Psoas muscle (tissue), 8 donors: Measurements from ENCODE around the gene COLQ. TPM values are rescaled to one million over a fixed set of nuclear protein-coding genes. Genes with fewer than 3 reads are reported as not detected.
"Not testable (repeated sequence)": the region's sequence is repeated elsewhere in the genome, so short reads cannot be mapped to it uniquely, and the experiment has no call there.

Experiments
- ATAC-seq, 4 donors: fragments of 200-7000 bp; cut with Tn5 transposase; one replicate each; pipeline ENCODE4 v1.9.1; 2020; ENCODE audit warnings: moderate library complexity in 3 of 4, mild to moderate bottlenecking in 2 of 4
- DNase-seq, 2 donors: peaks; one replicate each; pipeline ENCODE4 v3.0.0-alpha.2; 2020
- H3K27ac ChIP-seq: fragments of 200-600 bp; one replicate; pipeline ENCODE4 v1.8.0; 2022
- H3K27me3 ChIP-seq, 3 donors: fragments of 200-600 bp in 1 of 3; one replicate each; pipeline versions ENCODE4 v1.6.1 to v1.8.0; 2013 to 2022; ENCODE audit warnings: low read length in 2 of 3, mild to moderate bottlenecking in 2 of 3, moderate library complexity in 1 of 3; ENCODE audit not compliant: insufficient read depth in 3 of 3
- H3K36me3 ChIP-seq, 2 donors: fragments of 200-600 bp in 1 of 2; one replicate each; pipeline versions ENCODE4 v1.6.1 to v1.8.0; 2013 to 2022; ENCODE audit warnings: low read depth in 1 of 2, mild to moderate bottlenecking in 1 of 2, moderate library complexity in 1 of 2; ENCODE audit not compliant: insufficient read depth in 1 of 2
- H3K4me1 ChIP-seq: fragments of 200-600 bp; one replicate; pipeline ENCODE4 v1.8.0; 2022
- H3K4me3 ChIP-seq: fragments of 200-600 bp; one replicate; pipeline ENCODE4 v1.8.0; 2022; ENCODE audit warnings: mild to moderate bottlenecking
- H3K9me3 ChIP-seq: fragments of 200-600 bp; one replicate; pipeline ENCODE4 v1.8.0; 2022
- WGBS, 3 donors: extraction: QIAGEN DNeasy Blood & Tissue Kit; methylation state at CpG; one replicate each; pipeline versions ENCODE4 v1.1.6 to v1.1.7; 2013; 5-methylcytosine and 5-hydroxymethylcytosine counted together
- intact Hi-C, 2 donors: fragments of 100-400 bp; cut with DNase I; formaldehyde crosslinking; loops; one replicate each; pipeline versions ENCODE4 v1.11.0 to v1.14.2; 2022
- polyA plus RNA-seq, 3 donors: library from polyadenylated mRNA; stranded (reverse); fragments of 200-250 nt; gene quantifications; one replicate each; pipeline ENCODE4 v1.2.3, GENCODE V29; 2013
- total RNA-seq, 4 donors: library from RNA; stranded (reverse); fragmentation: NEBNext Ultra II Directional in 2 of 4; extraction: Animal tissue kit (Norgen Biotek cat#: 25700) in 2 of 4; gene quantifications; one replicate each; pipeline versions ENCODE4 v1.2.1 to v1.2.4, GENCODE V29; 2021 to 2023
- TF ChIP-seq, protein P1 (sequence below): fragments of 200-600 bp; IDR thresholded peaks from one replicate; pipeline ENCODE4 v1.8.0; 2022; ENCODE audit warnings: antibody characterized with exemption
- donor health status: healthy with polysubstance abuse.
- donor health status: DM: no; HTN: no; CAD: no; lungs with moderate emphysema.
- donor health status: Bipolar disorder and iron deficiency.
- donor health status: healthy.
- donor health status: DM: yes; HTN: yes; CAD: no.
- donor health status: DM: no; HTN: no; CAD: no.
- donor health status: DM: no; HTN: no; CAD: no.
- donor health status: DM: yes; HTN: yes; CAD: no.

COLQ gene
- total and polyA plus RNA-seq, 7 donors = 4.6 to 18.2 (median 10.0) TPM

DNA sequence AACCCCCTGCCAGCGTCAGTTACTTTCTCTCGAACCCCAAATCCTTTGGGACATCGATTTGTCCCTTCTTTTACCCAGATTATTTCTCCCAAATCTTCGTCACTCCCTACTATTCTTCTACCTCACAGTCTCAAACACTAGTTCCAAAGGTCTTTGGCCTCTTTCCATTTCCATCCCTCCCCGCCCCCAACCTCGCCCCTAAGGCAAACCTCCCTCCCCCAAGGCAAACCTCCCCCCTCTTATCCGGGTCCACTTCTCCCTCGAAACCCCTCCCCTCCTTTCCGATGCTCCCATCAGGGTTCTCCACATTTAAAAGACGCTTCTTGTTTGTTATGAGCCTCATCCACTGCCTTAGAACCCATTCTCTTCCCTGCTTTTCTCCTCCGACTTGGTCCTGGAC, 93.5 kb downstream of the COLQ start:
- Histone ChIP-seq H3K36me3 (peaks cover 0 to 59% of the 10 kb centered on the region in 2 donors), H3K4me3 (peak overlapping the region; percentile 80), H3K27me3 (no peaks in the 10 kb centered on the region), H3K9me3 (no peaks in the 10 kb centered on the region), H3K4me1 (peaks cover 31% of the 10 kb centered on the region), H3K27ac (peak overlapping the region; percentile 86)
- DNase-seq (no peak), ATAC-seq (peak in 3 of 4 donors; percentile 26 to 42 (median 28))
- TF ChIP-seq, protein P1, sequence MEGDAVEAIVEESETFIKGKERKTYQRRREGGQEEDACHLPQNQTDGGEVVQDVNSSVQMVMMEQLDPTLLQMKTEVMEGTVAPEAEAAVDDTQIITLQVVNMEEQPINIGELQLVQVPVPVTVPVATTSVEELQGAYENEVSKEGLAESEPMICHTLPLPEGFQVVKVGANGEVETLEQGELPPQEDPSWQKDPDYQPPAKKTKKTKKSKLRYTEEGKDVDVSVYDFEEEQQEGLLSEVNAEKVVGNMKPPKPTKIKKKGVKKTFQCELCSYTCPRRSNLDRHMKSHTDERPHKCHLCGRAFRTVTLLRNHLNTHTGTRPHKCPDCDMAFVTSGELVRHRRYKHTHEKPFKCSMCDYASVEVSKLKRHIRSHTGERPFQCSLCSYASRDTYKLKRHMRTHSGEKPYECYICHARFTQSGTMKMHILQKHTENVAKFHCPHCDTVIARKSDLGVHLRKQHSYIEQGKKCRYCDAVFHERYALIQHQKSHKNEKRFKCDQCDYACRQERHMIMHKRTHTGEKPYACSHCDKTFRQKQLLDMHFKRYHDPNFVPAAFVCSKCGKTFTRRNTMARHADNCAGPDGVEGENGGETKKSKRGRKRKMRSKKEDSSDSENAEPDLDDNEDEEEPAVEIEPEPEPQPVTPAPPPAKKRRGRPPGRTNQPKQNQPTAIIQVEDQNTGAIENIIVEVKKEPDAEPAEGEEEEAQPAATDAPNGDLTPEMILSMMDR = no peak
- WGBS, 3 donors = 0 to 3% (median 1%) methylated on average over 11 of the region's 11 CpGs
- intact Hi-C loops = loop anchor here (2.0 to 5.0 kb wide), 2 partner anchors 124 to 129 kb away; no protein-coding TSS in a partner anchor

DNA sequence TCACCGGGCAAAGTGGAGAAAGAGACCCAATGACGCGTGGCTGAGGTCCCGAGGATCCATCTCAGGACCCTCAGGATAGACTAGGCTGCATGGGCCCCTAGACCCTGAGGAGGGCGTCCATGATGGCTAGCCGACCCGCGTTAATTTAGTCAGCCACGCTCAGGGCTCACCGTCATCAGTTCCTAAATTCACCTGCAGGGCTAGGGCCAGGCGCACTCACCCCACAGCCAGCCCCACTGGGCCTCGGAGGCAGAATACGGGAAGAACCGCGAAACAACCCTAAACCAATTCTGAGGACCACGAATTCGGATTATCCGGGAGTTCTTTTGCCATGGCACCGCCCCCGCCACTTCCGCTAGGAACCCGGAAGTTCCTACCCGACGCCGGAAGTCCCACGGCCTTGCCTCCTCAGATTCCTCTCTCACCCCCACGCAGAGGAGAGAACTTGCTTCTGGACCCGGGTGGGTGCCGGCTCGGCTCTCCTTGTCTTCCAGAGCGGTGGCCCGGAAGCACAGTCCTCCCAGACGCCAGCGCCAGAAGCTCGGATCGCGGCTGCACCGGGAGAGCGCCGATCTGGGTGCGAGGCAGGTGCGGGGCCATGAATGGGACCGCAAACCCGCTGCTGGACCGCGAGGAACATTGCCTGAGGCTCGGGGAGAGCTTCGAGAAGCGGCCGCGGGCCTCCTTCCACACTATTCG, 94.2 kb downstream of the COLQ start, which contains the start of the genes EAF1 and METTL6:
TSS of gene EAF1 (plus strand) at position 417 of the 699 bp plus-strand sequence. CDS start at position 599, 182 bp downstream.
TSS of gene METTL6 (minus strand) at position 363 of the 699 bp plus-strand sequence. CDS start 1,033 bp downstream, outside the sequence.
- H3K9me3 ChIP-seq = no peaks in the 10 kb centered on the region
- H3K4me3 ChIP-seq = peak within 1 kb of the TSS; percentile 80
- ATAC-seq (peak; percentile 91 to 96 (median 94)), DNase-seq (peak; percentile 87 to 91)
- H3K27ac ChIP-seq = peak within 1 kb of the TSS; percentile 86
- no peaks in the 10 kb centered on the region for H3K27me3 ChIP-seq
- TF ChIP-seq, protein P1 = peak; percentile 14
- intact Hi-C loops = loop anchor here (2.0 to 5.0 kb wide), 2 partner anchors 125 to 129 kb away; no protein-coding TSS in a partner anchor
- H3K36me3 ChIP-seq = peaks cover 0 to 59% of the 10 kb centered on the region in 2 donors
- WGBS, 3 donors = 0% methylated on average over 51 to 52 of the region's 52 CpGs
- H3K4me1 ChIP-seq = peaks cover 31% of the 10 kb centered on the region

DNA sequence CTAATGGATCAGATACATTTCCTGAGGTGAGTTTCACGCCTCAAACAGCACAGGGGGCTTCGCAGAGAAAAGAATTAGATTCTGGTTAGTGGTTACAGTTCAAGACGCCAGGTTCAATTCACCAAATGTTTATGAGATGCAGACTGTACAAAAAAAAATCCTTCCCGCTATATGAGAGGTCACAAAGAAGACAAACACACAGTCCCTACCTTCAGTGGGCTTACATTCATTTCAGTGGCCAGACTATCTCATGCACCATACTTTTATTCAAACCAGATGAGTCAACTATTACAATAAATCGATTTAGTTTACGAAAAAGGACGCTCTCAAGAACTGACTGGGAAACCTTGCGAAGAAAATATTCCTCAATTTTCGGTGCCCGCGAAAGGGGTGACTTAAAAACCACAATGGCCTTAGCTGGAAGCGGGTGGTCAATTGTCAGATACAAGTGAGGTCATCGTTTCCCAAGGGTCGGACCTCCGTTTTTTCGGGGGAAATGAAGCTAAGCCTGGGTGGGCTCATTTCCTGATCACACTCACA, 94.9 kb downstream of the COLQ start:
- peak overlapping the region; percentile 80 for H3K4me3 ChIP-seq
- no peak for ATAC-seq
- H3K27me3 ChIP-seq = no peaks in the 10 kb centered on the region
- H3K9me3 ChIP-seq = no peaks in the 10 kb centered on the region
- WGBS, 3 donors = 42 to 47% (median 45%) methylated on average over 16 of the region's 16 CpGs
- peaks cover 0 to 59% of the 10 kb centered on the region in 2 donors for H3K36me3 ChIP-seq
- intact Hi-C loops = loop anchor here (2.0 to 5.0 kb wide), 2 partner anchors 126 to 130 kb away; no protein-coding TSS in a partner anchor
- DNase-seq = no peak
- peak overlapping the region; percentile 86 for H3K27ac ChIP-seq
- TF ChIP-seq, protein P1 = no peak
- peaks cover 31% of the 10 kb centered on the region for H3K4me1 ChIP-seq

DNA sequence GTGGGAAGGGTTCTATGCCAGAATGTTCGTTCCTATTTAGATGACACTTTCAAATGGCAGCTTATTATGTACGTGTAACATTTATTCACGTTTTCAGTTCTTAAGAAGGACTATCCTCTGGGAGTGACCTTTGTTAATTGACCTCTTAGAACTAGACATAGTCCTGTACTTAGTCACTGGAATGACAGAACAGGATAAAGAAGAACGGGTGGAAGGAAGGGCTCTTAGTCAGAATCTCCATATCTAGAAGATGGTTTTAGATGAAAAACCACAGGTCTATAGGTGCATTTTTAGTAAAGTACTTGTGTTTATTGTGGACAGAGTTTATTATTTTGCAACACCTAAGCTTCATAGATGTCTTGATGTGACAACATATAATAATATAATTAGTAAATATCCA, 100.6 kb downstream of the COLQ start:
- peaks cover 6% of the 10 kb centered on the region for H3K4me1 ChIP-seq
- intact Hi-C loops = no loop called here
- TF ChIP-seq, protein P1 = no peak
- ATAC-seq (no peak), DNase-seq (no peak)
- H3K27me3 ChIP-seq = no peaks in the 10 kb centered on the region
- peaks cover 0 to 81% of the 10 kb centered on the region in 2 donors for H3K36me3 ChIP-seq
- H3K9me3 ChIP-seq = no peaks in the 10 kb centered on the region
- H3K4me3 ChIP-seq = no peak overlapping the region
- no peak overlapping the region for H3K27ac ChIP-seq
- 81 to 84% (median 81%) methylated on average over 4 of the region's 4 CpGs for WGBS, 3 donors

DNA sequence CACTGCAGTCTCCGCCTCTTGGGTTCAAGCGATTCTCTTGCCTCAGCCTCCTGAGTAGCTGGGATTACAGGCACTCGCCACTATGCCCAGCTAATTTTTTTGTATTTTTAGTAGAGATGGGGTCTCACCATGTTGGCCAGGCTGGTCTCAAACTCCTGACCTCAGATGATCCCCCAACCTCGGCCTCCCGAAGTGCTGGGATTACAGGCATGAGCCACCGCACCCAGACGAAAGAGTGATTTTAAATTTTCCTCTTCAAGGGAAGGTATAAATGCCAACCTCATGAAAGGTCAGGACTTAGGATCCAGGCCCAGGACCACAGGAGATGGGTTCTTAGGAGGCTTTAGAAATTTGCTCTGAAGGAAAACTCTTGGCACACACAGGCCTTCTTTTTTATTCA, 110.5 kb downstream of the COLQ start:
- WGBS, 3 donors = 89 to 97% (median 94%) methylated on average over 7 of the region's 7 CpGs
- peaks cover 11 to 66% of the 10 kb centered on the region in 2 donors for H3K36me3 ChIP-seq
- DNase-seq, ATAC-seq, H3K9me3 ChIP-seq, H3K27me3 ChIP-seq, H3K4me1 ChIP-seq, H3K4me3 ChIP-seq, H3K27ac ChIP-seq, intact Hi-C loops: not testable (repeated sequence)
